ENCODE results near the gene SMOC1. TPM values are rescaled to one million over a fixed set of nuclear protein-coding genes. Genes with fewer than 3 reads are reported as not detected.

Gene SMOC1
- total and polyA plus RNA-seq, 9 of the 15 experiments (the other 6 are each of a cell fraction or from before 2014, with no cell fraction given): 0.04 TPM; not detected in 8

GRCh38 chr14:69933623-69934275 is 54.5 kb downstream of the SMOC1 start:
- in situ Hi-C loops (cut with MboI) (no loop called here), intact Hi-C loops (cut with micrococcal nuclease) (no loop called here)
- Histone ChIP-seq H3K79me2 (ENCODE audit: control insufficient read depth, insufficient read depth, low read length) (no peaks in the 10 kb centered on the region), H3K9me1 (ENCODE audit: control insufficient read depth, insufficient read depth, low read length) (no peaks in the 10 kb centered on the region), H3K36me3 (ENCODE audit: control insufficient read depth, insufficient read depth, low read length) (no peaks in the 10 kb centered on the region), H3K4me3 (no peak overlapping the region), H3K27ac (ENCODE audit: extremely low read depth, low read depth, low read length) (no peak overlapping the region), H3K9me3 (replicated peaks; ENCODE audit: control insufficient read depth, insufficient read depth, low read depth, low read length) (no peaks in the 10 kb centered on the region), H4K20me1 (replicated peaks; ENCODE audit: control insufficient read depth, insufficient read depth, low read length) (peaks cover 4% of the 10 kb centered on the region; the same call in 1 of the 2 replicates), H3K4me2 (ENCODE audit: insufficient read depth, low read length) (no peak overlapping the region), H3K4me1 (replicated peaks in 1 of 2; ENCODE audit: control insufficient read depth in 2 of 2, insufficient read depth in 2 of 2, low read length in 2 of 2) (no peaks in the 10 kb centered on the region), H3K27me3 (ENCODE audit: control insufficient read depth in 2 of 2, insufficient read depth in 2 of 2, low read length in 2 of 2) (peaks cover 6 to 36% of the 10 kb centered on the region in 2 experiments; a peak in 4 of 5 replicates), H2AFZ (ENCODE audit: low read depth, low read length) (no peak overlapping the region), H3K9ac (ENCODE audit: insufficient read depth in 1 of 2, low read depth in 2 of 2, low read length in 2 of 2) (no peak overlapping the region)
- no peak for FAIRE-seq
- WGBS (ENCODE audit: insufficient coverage, low coverage, missing lambda C conversion rate): 2% methylated on average over 9 of the region's 9 CpGs
- no TSS peak for BruUV-seq (replicated peaks)
- no peak for ATAC-seq
- TF ChIP-seq, protein P1, sequence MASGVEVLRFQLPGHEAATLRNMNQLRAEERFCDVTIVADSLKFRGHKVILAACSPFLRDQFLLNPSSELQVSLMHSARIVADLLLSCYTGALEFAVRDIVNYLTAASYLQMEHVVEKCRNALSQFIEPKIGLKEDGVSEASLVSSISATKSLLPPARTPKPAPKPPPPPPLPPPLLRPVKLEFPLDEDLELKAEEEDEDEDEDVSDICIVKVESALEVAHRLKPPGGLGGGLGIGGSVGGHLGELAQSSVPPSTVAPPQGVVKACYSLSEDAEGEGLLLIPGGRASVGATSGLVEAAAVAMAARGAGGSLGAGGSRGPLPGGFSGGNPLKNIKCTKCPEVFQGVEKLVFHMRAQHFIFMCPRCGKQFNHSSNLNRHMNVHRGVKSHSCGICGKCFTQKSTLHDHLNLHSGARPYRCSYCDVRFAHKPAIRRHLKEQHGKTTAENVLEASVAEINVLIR (CRISPR knock-in tag; IDR thresholded peaks at IDR 0.05): no peak
- TF ChIP-seq HNRNPK (IDR thresholded peaks at IDR 0.05; ENCODE audit: low read depth, low read length, poor library complexity, severe bottlenecking): no peak
- TF ChIP-seq VEZF1 (CRISPR knock-in tag; IDR thresholded peaks at IDR 0.05): no peak
- TF ChIP-seq RUNX1 (IDR thresholded peaks at IDR 0.05; ENCODE audit: low read depth): no peak
- no peak for TF ChIP-seq HDAC3 (IDR thresholded peaks at IDR 0.05; ENCODE audit: borderline replicate concordance, partially characterized antibody)
- TF ChIP-seq, protein P2, sequence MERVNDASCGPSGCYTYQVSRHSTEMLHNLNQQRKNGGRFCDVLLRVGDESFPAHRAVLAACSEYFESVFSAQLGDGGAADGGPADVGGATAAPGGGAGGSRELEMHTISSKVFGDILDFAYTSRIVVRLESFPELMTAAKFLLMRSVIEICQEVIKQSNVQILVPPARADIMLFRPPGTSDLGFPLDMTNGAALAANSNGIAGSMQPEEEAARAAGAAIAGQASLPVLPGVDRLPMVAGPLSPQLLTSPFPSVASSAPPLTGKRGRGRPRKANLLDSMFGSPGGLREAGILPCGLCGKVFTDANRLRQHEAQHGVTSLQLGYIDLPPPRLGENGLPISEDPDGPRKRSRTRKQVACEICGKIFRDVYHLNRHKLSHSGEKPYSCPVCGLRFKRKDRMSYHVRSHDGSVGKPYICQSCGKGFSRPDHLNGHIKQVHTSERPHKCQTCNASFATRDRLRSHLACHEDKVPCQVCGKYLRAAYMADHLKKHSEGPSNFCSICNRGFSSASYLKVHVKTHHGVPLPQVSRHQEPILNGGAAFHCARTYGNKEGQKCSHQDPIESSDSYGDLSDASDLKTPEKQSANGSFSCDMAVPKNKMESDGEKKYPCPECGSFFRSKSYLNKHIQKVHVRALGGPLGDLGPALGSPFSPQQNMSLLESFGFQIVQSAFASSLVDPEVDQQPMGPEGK (CRISPR knock-in tag; IDR thresholded peaks at IDR 0.05; ENCODE audit: borderline replicate concordance): no peak
- no peak for TF ChIP-seq ZNF140 (CRISPR knock-in tag; IDR thresholded peaks at IDR 0.05)
- TF ChIP-seq TSC22D4 (tag; IDR thresholded peaks at IDR 0.05): no peak
- TF ChIP-seq DDX20 (tag; IDR thresholded peaks at IDR 0.05; ENCODE audit: low read depth): no peak
- CTCF ChIA-PET (ENCODE audit: low intra/inter-chr PET ratio): no interaction called here
- POLR2A ChIA-PET: no interaction called here
- no peak for DNase-seq (ENCODE audit: extremely low read depth in 1 of 4, low spot score in 3 of 4)
